ENCODE data around the gene NPB.

DNA sequence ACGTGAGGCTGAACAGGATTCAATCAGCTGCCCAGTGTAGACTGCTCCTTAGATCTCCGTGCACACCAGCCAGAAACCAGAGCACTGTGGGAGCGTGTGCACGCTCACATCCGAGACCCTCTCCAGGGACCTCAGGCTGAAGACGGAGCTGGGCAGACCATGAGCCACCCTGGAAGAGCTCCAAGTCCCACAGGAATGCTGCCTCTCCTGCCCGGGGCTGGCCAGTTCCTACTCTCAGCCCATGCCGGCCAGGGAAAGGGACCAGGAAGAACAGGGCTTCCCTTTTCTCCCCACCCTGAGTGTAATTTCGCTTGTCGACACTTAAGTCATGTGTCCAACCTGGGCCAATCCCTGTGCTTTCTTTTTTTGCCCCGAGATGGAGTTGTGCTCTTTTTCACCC is 17.5 kb upstream of the NPB start:
- TF ChIP-seq, protein P1, sequence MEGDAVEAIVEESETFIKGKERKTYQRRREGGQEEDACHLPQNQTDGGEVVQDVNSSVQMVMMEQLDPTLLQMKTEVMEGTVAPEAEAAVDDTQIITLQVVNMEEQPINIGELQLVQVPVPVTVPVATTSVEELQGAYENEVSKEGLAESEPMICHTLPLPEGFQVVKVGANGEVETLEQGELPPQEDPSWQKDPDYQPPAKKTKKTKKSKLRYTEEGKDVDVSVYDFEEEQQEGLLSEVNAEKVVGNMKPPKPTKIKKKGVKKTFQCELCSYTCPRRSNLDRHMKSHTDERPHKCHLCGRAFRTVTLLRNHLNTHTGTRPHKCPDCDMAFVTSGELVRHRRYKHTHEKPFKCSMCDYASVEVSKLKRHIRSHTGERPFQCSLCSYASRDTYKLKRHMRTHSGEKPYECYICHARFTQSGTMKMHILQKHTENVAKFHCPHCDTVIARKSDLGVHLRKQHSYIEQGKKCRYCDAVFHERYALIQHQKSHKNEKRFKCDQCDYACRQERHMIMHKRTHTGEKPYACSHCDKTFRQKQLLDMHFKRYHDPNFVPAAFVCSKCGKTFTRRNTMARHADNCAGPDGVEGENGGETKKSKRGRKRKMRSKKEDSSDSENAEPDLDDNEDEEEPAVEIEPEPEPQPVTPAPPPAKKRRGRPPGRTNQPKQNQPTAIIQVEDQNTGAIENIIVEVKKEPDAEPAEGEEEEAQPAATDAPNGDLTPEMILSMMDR (conservative IDR thresholded peaks at IDR 0.05 in 1 of 2, IDR thresholded peaks at IDR 0.05 in 1 of 2; ENCODE audit: low read depth in 1 of 2, low read length in 2 of 2): no peak
- TF ChIP-seq EZH2 (IDR thresholded peaks at IDR 0.05; ENCODE audit: low read length, missing control alignments): no peak

All from fibroblast of lung (primary cell).